NCI-H2171 treated with DMSO at 0.1 percent for 48 hours (cell line): ENCODE data around the gene FAM168A.
"Not testable (repeated sequence)": the region's sequence is repeated elsewhere in the genome, so short reads cannot be mapped to it uniquely, and the experiment has no call there.

ENCODE experiments used
- DNase-seq: peaks from one replicate; lab custom pipeline; 2025; lab: John Stamatoyannopoulos, UW

FAM168A gene

DNA sequence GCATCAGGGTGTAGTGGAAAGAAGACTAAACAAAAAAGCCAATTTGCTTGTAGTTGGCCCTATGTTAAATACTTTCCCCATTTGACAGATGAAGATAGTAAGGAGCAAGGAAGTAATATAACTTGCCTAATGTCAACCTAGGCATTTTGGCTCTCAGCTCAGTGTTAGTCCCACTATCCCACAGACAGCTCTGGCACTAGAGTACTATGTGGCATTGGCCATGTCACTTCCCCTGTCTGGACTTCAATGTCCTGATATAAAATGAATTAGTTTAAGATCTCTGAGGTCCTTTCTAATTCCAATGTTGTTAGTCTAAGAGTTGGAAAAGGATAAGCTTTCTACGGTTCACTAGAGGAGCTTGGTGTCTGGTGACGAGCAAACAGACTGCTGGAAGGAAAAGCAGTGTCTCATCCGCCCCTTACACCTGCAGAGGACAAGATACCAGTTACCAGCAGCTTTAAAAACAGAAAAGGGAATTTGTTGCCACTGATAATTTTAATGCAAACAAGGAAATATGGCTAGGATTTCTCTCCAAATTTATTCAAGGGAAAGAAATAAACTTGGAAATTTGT, 129.2 kb downstream of the FAM168A start:
- no peak for DNase-seq

GRCh38 chr11:73467505-73467904, 130.4 kb downstream of the FAM168A start:
- DNase-seq, result no peak

DNA sequence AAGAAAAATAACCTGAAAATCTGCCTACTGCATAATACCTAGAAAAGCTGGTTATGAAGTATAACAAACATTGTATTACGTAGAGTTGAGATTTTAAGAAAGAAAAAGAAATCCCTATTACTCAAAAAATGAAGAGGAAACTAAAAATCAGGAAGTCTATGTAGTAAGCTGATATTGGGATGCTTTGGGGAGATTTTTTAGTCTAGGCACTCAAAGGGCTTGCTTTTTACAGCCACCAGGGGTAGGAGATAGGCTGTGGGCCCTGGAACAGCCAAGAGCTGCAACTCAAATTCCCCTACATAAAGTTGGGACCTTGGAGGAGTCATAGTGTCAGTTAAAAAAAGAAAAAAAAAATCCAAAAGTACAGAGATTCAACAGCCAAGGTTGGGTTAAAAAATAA, 131.3 kb downstream of the FAM168A start:
- no peak for DNase-seq

DNA sequence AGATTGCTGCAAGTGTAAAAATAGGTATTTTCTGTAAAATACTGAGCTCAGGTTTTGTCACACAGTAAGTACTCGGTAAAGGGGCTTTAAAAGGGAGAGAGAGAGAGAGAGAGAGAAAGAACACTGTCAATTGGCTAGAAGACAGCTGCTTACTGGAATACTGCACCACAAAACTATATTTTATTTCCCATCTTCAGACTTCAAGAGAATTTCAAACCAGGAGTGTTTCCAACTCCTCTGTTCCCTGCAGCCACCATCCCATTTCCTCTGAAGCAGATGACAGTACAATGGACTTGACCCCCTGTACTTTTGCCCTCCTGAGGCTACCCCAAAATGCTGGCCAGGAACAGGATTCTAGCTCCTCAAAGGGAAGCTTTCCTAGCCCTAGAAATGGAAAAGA, 132.0 kb downstream of the FAM168A start:
- DNase-seq, result no peak

DNA sequence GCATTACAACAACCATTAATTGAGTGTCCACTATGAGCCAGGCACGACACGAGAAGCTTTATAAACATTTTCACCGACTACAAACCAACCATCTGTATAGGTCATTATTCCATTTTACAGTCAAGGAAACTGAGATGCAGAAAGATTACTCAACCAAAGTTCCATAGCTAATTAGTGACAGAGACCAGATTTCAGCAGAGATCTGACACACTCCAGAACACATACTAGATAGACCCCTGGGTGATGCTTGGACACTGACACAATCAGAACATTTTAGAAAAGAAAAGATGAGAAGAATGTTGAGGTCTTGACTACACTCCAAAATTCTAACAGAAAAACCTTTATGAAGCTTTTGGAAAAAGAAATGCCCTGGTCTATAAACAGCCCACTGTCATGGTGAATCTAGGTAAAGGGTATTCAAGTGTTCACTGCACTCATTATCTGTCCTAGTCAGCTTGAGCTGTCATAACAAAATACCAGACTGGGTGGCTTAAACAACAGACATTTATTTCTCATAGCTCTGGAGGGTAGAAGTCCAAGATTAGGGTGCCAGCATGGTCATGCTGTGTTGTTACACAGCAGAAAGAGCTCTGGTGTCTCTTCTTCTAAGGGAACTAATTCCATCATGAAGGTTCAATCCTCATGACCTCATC, 132.8 kb downstream of the FAM168A start:
- no peak for DNase-seq

GRCh38 chr11:73464347-73464746, 133.6 kb downstream of the FAM168A start:
- no peak for DNase-seq

- no peak for DNase-seq
These were observed 134.6 kb downstream of the FAM168A start for GRCh38 chr11:73463359-73463758.

DNA sequence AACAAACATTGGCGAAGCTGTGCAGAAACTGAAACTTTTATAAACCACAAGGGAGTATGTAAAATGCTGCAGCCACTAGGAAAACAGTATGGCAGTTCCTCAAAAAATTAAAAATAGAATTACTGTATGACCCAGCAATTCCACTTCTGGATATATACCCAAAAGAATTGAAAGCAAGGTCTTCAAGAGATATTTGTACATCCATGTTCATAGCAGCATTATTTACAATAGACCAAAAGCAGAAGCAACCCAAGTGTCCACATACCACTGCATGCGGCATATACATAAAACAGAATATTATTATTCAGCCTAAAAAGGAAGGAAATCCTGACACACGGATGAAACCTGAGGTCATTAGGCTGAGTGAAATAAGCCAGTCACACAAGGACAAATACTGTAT, 135.9 kb downstream of the FAM168A start:
- no peak for DNase-seq

GRCh38 chr11:73461335-73461840, 136.5 kb downstream of the FAM168A start:
- no peak for DNase-seq

- no peak for DNase-seq
These were observed 139.7 kb downstream of the FAM168A start for GRCh38 chr11:73458201-73458600.

- DNase-seq, result no peak
These were observed 142.9 kb downstream of the FAM168A start for GRCh38 chr11:73454987-73455386.

DNA sequence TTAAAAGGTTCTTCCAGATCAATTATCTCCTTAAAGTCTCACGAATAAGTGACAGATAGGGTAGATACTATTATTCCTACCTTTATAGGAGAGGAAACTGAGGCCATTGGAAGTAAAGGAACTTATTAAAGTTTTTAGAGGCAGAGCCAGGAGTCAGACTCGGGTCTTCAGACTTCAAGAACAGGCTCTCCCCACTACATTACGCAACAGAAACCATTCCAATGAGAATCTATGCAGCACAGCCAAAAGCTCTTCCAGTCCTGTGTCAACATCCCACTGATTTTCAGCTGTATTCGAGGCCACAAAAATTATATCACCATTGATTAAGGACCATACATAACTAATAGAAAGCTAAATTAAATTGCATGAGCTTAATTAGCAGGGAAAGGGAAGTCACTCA, 144.3 kb downstream of the FAM168A start:
- DNase-seq, result no peak

- no peak for DNase-seq
These were observed 145.2 kb downstream of the FAM168A start for GRCh38 chr11:73452726-73453125.

GRCh38 chr11:73451896-73452295, 146.0 kb downstream of the FAM168A start:
- peak; percentile 18 for DNase-seq

DNA sequence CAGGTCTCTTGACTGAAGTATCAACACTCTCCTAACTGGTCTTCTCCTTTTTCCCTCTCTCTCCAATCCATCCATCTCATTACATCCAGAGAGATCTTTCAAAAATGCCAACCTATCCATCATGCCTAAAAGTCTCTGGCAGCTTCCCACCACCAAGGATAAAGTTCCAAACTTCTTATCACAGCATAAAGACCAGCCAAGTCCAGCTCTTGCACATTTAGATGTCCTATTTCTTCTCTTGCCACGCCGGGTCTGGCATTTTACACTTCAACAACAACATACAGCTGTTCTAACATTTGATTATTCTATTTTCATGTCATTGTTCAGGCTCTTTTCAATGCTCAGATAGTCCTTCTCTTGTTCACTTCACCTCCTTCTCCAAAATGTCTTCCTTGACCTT, 151.1 kb downstream of the FAM168A start:
- DNase-seq, result no peak

GRCh38 chr11:73445980-73446379, 151.9 kb downstream of the FAM168A start:
- no peak for DNase-seq

- DNase-seq, result peak; percentile 52
These were observed 158.7 kb downstream of the FAM168A start for GRCh38 chr11:73439002-73439843.

DNA sequence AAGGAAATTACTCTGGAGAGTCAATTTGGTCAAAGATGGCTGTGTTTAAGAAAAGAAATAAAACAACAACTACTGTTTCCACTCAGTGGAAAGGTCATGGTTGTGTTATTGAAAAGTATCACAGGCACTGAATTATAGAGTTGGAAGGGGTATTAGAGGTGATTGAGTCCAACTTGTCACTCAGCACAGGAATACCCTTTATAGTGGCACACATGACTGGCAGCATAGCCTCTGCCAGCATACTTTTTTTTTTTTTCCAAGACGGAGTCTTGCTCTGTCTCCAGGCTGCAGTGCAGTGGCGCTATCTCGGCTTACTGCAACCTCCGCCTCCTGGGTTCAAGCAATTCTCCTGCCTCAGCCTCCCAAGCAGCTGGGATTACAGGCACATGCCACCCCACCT, 161.1 kb downstream of the FAM168A start:
- DNase-seq, result not testable (repeated sequence)

DNA sequence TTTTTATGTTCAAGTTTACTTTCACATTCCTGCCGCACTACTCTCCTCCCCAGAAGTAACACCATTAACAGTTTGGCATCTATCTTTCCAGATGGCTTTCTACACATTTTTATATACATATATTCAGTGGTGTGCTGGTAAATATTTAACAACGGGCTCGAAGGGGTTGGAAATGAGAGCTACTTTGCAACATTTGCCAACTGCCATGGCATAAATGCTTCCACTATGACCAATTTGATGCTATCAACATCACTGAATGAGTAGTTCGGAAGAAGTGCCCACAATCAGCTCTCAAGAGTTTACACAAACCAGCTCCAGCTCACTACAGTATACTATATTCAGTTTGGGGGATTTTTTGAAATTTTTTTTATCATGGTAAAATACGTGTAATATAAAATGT, 166.5 kb downstream of the FAM168A start:
- no peak for DNase-seq

GRCh38 chr11:73430326-73430725, 167.6 kb downstream of the FAM168A start:
- DNase-seq, result no peak

GRCh38 chr11:73429121-73429750, 168.7 kb downstream of the FAM168A start:
- DNase-seq, result no peak

DNA sequence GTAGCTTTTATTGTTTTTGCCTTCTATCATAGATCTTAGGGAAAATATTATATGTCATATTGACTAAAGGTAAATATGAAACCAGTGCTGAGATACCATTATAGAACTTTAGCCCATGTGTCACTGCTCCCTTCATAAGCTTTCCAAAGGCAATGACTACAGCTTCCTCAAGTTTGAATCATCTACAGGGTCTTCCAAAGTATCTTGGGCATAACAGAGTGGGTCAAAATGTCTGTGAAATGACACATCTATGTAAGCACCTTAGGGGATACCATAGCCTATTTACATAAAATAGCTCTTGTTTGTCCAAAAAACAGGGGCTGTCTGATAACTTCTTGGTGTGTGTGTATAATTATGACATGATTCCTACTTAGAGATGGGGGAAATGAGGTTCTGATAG, 169.2 kb downstream of the FAM168A start:
- no peak for DNase-seq

DNA sequence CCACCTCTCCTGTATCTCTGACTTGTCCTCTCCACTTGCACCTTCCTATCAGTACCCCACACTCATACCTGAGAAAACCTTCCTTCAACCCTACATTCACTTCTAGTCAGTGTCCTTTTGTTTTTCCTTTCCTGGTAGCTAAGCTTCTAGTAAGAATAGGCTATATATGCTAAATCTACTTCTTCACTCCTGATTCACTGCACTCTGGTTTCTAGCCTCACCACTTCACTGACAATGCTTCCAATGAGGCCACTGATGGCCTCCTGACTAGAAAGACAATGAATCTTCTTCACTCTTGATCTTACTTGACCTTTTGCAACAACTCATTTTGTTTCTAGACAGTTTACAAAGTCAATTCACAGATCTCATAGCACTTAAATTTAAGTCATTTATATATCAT, 169.7 kb downstream of the FAM168A start:
- DNase-seq, result no peak
